Spleen (tissue), 7 donors: Measurements from ENCODE around the gene REC114.

ENCODE experiments used
- CTCF ChIP-seq, 11 experiments: fragments of 200-600 bp in 7 of 11; fragments of 450-650 bp in 4 of 11; sonication (generic) in 4 of 11; IDR thresholded peaks in 8 of 11; conservative IDR thresholded peaks in 3 of 11; 1 replicate in 7 of 11; 2 replicates in 4 of 11; pipeline versions ENCODE4 v1.4.0 to v1.8.0; 2016 to 2021; ENCODE audit warnings: antibody characterized with exemption in 11 of 11, inconsistent platforms in 4 of 11, mild to moderate bottlenecking in 1 of 11
- POLR2A ChIP-seq, 3 donors: fragments of 450-650 bp; IDR thresholded peaks; one replicate each; pipeline ENCODE4 v1.5.1; 2017; ENCODE audit warnings: antibody characterized with exemption in 3 of 3, mild to moderate bottlenecking in 1 of 3
- POLR2AphosphoS5 ChIP-seq, 3 donors: sonication (generic); formaldehyde crosslinking; IDR thresholded peaks; one replicate each; pipeline ENCODE4 v1.5.1; 2017; ENCODE audit warnings: antibody characterized with exemption in 3 of 3
- donor health status: DM: no; HTN: no; CAD: no; lungs with moderate emphysema.
- donor health status: DM: no; HTN: no; CAD: no.
- donor health status: DM: no; HTN: no; CAD: no.

- TF ChIP-seq CTCF (IDR thresholded peaks at IDR 0.05 in 8 of 11, conservative IDR thresholded peaks at IDR 0.05 in 3 of 11) (no peak), POLR2A (IDR thresholded peaks at IDR 0.05) (no peak), POLR2AphosphoS5 (IDR thresholded peaks at IDR 0.05) (no peak)
These were observed 129.3 kb downstream of the REC114 start for GRCh38 chr15:73572296-73572695.
